CD4-positive, CD25-positive, alpha-beta regulatory T cell (primary cell): ENCODE data around the gene RNMT. TPM values are rescaled to one million over a fixed set of nuclear protein-coding genes. Genes with fewer than 3 reads are reported as not detected.

Experiments used
- polyA plus RNA-seq, 4 donors: library from polyadenylated mRNA; unstranded; fragments of 300-500 nt; fragmentation: Illumina TruSeq; gene quantifications; one replicate each; pipeline ENCODE4 v1.2.3, GENCODE V29; 2021
- total RNA-seq: library from RNA; stranded (reverse); gene quantifications from one replicate; pipeline ENCODE4 v1.2.3, GENCODE V29; 2022

RNMT gene
- total and polyA plus RNA-seq, 5 donors from 2014 or later, result 52.8 to 122 (median 73.2) TPM

Other genes with a start within 250 kb of the RNMT start
- 7.4 TPM for gene FAM210A, start 115 bp upstream of the RNMT start, total RNA-seq
- 10 to 100 TPM in 2 of 4 donors, 1 to 10 TPM in 2; 6.5 to 19.5 (median 11.0) TPM for gene FAM210A, start 115 bp upstream of the RNMT start, polyA plus RNA-seq
- not detected for gene MC5R, start 97.5 kb downstream of the RNMT start, total RNA-seq
- gene MC5R, start 97.5 kb downstream of the RNMT start, polyA plus RNA-seq, result not detected
- gene MC2R, start 188.9 kb downstream of the RNMT start, total RNA-seq, result not detected
- gene MC2R, start 188.9 kb downstream of the RNMT start, polyA plus RNA-seq, result not detected